Measurements from ENCODE around the gene PHF2.

PHF2 gene

GRCh38 chr9:93567271-93567959, 9.0 kb upstream of the PHF2 start:
- Histone ChIP-seq H3K27ac (peak overlapping the region; percentile 94), H3K4me1 (peaks cover 9% of the 10 kb centered on the region), H3K4me3 (ENCODE audit: low read depth, low read length) (peak overlapping the region; percentile 77), H3K79me2 (no peaks in the 10 kb centered on the region), H3K9me3 (ENCODE audit: control insufficient read depth, low read length) (no peaks in the 10 kb centered on the region), H3K9ac (peak overlapping the region; percentile 63), H3K36me3 (ENCODE audit: control insufficient read depth, insufficient read depth, low read length) (no peaks in the 10 kb centered on the region), H3K27me3 (ENCODE audit: control insufficient read depth, insufficient read depth, low read length) (no peaks in the 10 kb centered on the region), H2AFZ (peak overlapping the region; percentile 91), H3K4me2 (ENCODE audit: low read length) (peak overlapping the region; percentile 94)
- no peak for TF ChIP-seq CTCF (IDR thresholded peaks at IDR 0.05)

- H2AFZ ChIP-seq, result no peak overlapping the region
- H3K9me3 ChIP-seq (ENCODE audit: control insufficient read depth, low read length), result no peaks in the 10 kb centered on the region
- no peak overlapping the region for H3K27ac ChIP-seq
- H3K4me2 ChIP-seq (ENCODE audit: low read length), result no peak overlapping the region
- H3K4me3 ChIP-seq (ENCODE audit: low read depth, low read length), result no peak overlapping the region
- H3K79me2 ChIP-seq, result no peaks in the 10 kb centered on the region
- no peak overlapping the region for H3K9ac ChIP-seq
- peaks cover 9% of the 10 kb centered on the region for H3K4me1 ChIP-seq
- H3K36me3 ChIP-seq (ENCODE audit: control insufficient read depth, insufficient read depth, low read length), result no peaks in the 10 kb centered on the region
- H3K27me3 ChIP-seq (ENCODE audit: control insufficient read depth, insufficient read depth, low read length), result no peaks in the 10 kb centered on the region
- TF ChIP-seq CTCF (IDR thresholded peaks at IDR 0.05), result no peak
These were observed 8.2 kb upstream of the PHF2 start for GRCh38 chr9:93568169-93568568.

- Histone ChIP-seq H2AFZ (no peak overlapping the region), H3K4me3 (ENCODE audit: low read depth, low read length) (no peak overlapping the region), H3K4me1 (peaks cover 9% of the 10 kb centered on the region), H3K4me2 (ENCODE audit: low read length) (no peak overlapping the region), H3K36me3 (ENCODE audit: control insufficient read depth, insufficient read depth, low read length) (no peaks in the 10 kb centered on the region), H3K27me3 (ENCODE audit: control insufficient read depth, insufficient read depth, low read length) (no peaks in the 10 kb centered on the region), H3K9ac (no peak overlapping the region), H3K27ac (no peak overlapping the region), H3K79me2 (no peaks in the 10 kb centered on the region), H3K9me3 (ENCODE audit: control insufficient read depth, low read length) (no peaks in the 10 kb centered on the region)
- no peak for TF ChIP-seq CTCF (IDR thresholded peaks at IDR 0.05)
These were observed 6.7 kb upstream of the PHF2 start for GRCh38 chr9:93569621-93570174.

GRCh38 chr9:93572221-93572620, 4.2 kb upstream of the PHF2 start:
- H3K4me1 ChIP-seq, result peaks cover 7% of the 10 kb centered on the region
- no peak for TF ChIP-seq CTCF (IDR thresholded peaks at IDR 0.05)
- H3K4me2 ChIP-seq (ENCODE audit: low read length), result no peak overlapping the region
- no peak overlapping the region for H3K4me3 ChIP-seq (ENCODE audit: low read depth, low read length)
- no peak overlapping the region for H3K27ac ChIP-seq
- H3K36me3 ChIP-seq (ENCODE audit: control insufficient read depth, insufficient read depth, low read length), result no peaks in the 10 kb centered on the region
- H3K79me2 ChIP-seq, result peaks cover 10% of the 10 kb centered on the region
- no peaks in the 10 kb centered on the region for H3K9me3 ChIP-seq (ENCODE audit: control insufficient read depth, low read length)
- no peaks in the 10 kb centered on the region for H3K27me3 ChIP-seq (ENCODE audit: control insufficient read depth, insufficient read depth, low read length)
- H2AFZ ChIP-seq, result no peak overlapping the region
- H3K9ac ChIP-seq, result no peak overlapping the region
